Measurements from ENCODE around the gene SLC26A11.
"Not testable (repeated sequence)": the region's sequence is repeated elsewhere in the genome, so short reads cannot be mapped to it uniquely, and the experiment has no call there.

SLC26A11 gene

GRCh38 chr17:80219013-80219762 lies 1.0 kb upstream of the SLC26A11 start:
- peak; percentile 84 for DNase-seq

- no peak for DNase-seq
These were observed 519 bp upstream of the SLC26A11 start for GRCh38 chr17:80219763-80220053.

GRCh38 chr17:80220736-80221215 lies 549 bp downstream of the SLC26A11 start:
- DNase-seq: peak; percentile 8

- DNase-seq: no peak
These were observed 1.3 kb downstream of the SLC26A11 start for GRCh38 chr17:80221351-80222105.

GRCh38 chr17:80222376-80223141 lies 2.3 kb downstream of the SLC26A11 start:
- DNase-seq: no peak

- DNase-seq: no peak
These were observed 3.1 kb downstream of the SLC26A11 start for GRCh38 chr17:80223142-80223815.

GRCh38 chr17:80223838-80224497 lies 3.7 kb downstream of the SLC26A11 start:
- no peak for DNase-seq

- DNase-seq: no peak
These were observed 4.5 kb downstream of the SLC26A11 start for GRCh38 chr17:80224683-80225082.

GRCh38 chr17:80225230-80225629 lies 5.0 kb downstream of the SLC26A11 start:
- no peak for DNase-seq

- DNase-seq: no peak
These were observed 6.9 kb downstream of the SLC26A11 start for GRCh38 chr17:80227156-80227555.

GRCh38 chr17:80227666-80228065 lies 7.4 kb downstream of the SLC26A11 start:
- DNase-seq: no peak

- DNase-seq: no peak
These were observed 8.2 kb downstream of the SLC26A11 start for GRCh38 chr17:80228477-80228876.

GRCh38 chr17:80229011-80229410 lies 8.8 kb downstream of the SLC26A11 start:
- DNase-seq: no peak

- no peak for DNase-seq
These were observed 12.2 kb downstream of the SLC26A11 start for GRCh38 chr17:80232438-80232837.

- no peak for DNase-seq
These were observed 13.0 kb downstream of the SLC26A11 start for GRCh38 chr17:80233202-80233601.

GRCh38 chr17:80236911-80237310 lies 16.7 kb downstream of the SLC26A11 start:
- DNase-seq: no peak

- no peak for DNase-seq
These were observed 17.2 kb downstream of the SLC26A11 start for GRCh38 chr17:80237386-80237785.

GRCh38 chr17:80242505-80242904 lies 22.3 kb downstream of the SLC26A11 start:
- no peak for DNase-seq

- no peak for DNase-seq
These were observed 23.6 kb downstream of the SLC26A11 start for GRCh38 chr17:80243526-80244433.

GRCh38 chr17:80244448-80244847 lies 24.2 kb downstream of the SLC26A11 start:
- DNase-seq: not testable (repeated sequence)
